Activated CD4-positive, CD25-positive, alpha-beta regulatory T cell (primary cell): Measurements from ENCODE around the gene IMPACT.

Source experiments
- DNase-seq, 4 experiments: peaks; one replicate each; lab custom pipeline; 2025; lab: John Stamatoyannopoulos, UW

IMPACT gene

GRCh38 chr18:24426398-24427294, at the start of gene IMPACT:
Gene IMPACT, plus strand, starts transcription at chr18:24426670. Its CDS starts 87 bp downstream, at chr18:24426757.
- DNase-seq, result peak; percentile 48 to 68 (median 58)

- DNase-seq, result no peak
These were observed 47.9 kb upstream of the IMPACT start for GRCh38 chr18:24378598-24378997.

- DNase-seq, result no peak
These were observed 46.2 kb upstream of the IMPACT start for GRCh38 chr18:24380163-24380747.

- no peak for DNase-seq
These were observed 45.3 kb upstream of the IMPACT start for GRCh38 chr18:24381126-24381525.

- DNase-seq, result no peak
These were observed 39.8 kb upstream of the IMPACT start for GRCh38 chr18:24386681-24387080.

GRCh38 chr18:24388957-24389356, 37.5 kb upstream of the IMPACT start:
- no peak for DNase-seq

- DNase-seq, result no peak
These were observed 31.2 kb upstream of the IMPACT start for GRCh38 chr18:24395049-24395795.

GRCh38 chr18:24396082-24396633, 30.3 kb upstream of the IMPACT start:
- no peak for DNase-seq

GRCh38 chr18:24397131-24397693, 29.3 kb upstream of the IMPACT start:
- peak in 2 of 4 experiments; percentile 3 to 6 for DNase-seq

GRCh38 chr18:24397694-24398368, 28.6 kb upstream of the IMPACT start, which contains the start of gene OSBPL1A:
Gene OSBPL1A, minus strand, starts transcription at chr18:24397824. Its CDS starts 20,291 bp downstream, at chr18:24377533.
- peak; percentile 17 to 39 (median 31) for DNase-seq

- no peak for DNase-seq
These were observed 27.9 kb upstream of the IMPACT start for GRCh38 chr18:24398540-24398939.

- DNase-seq, result no peak
These were observed 25.9 kb upstream of the IMPACT start for GRCh38 chr18:24400587-24400986.

- DNase-seq, result no peak
These were observed 24.2 kb upstream of the IMPACT start for GRCh38 chr18:24402209-24402785.

GRCh38 chr18:24403076-24403475, 23.4 kb upstream of the IMPACT start:
- no peak for DNase-seq

GRCh38 chr18:24404591-24404990, 21.9 kb upstream of the IMPACT start:
- no peak for DNase-seq

GRCh38 chr18:24408496-24408895, 18.0 kb upstream of the IMPACT start:
- DNase-seq, result no peak

- DNase-seq, result no peak
These were observed 13.3 kb upstream of the IMPACT start for GRCh38 chr18:24413148-24413547.

- no peak for DNase-seq
These were observed 12.0 kb upstream of the IMPACT start for GRCh38 chr18:24414349-24415003.

- DNase-seq, result no peak
These were observed 9.0 kb upstream of the IMPACT start for GRCh38 chr18:24417480-24417879.

GRCh38 chr18:24420551-24420950, 5.9 kb upstream of the IMPACT start:
- DNase-seq, result no peak
